ENCODE measurements around the gene OR6Q1.

DNA sequence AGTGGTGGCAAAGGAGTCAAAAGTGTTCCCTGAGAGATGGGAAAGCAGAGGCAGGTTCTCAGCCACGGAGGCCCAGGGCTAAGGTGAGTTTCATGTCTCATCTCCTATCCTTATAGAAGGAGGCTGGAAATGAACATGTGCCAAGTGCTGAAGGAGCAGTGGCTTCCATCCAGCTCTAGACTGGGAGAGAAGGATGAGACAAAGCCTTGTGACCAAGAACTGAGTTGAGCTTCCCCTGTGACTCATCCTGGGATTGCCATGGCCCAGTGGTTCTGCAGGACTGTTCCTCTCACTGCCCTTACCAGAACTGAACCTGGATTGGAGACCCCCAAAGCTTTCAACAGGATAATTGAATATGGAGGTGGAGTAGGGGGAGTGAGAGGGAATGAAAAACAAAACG, 23.8 kb upstream of the OR6Q1 start:
- TF ChIP-seq, protein P1, sequence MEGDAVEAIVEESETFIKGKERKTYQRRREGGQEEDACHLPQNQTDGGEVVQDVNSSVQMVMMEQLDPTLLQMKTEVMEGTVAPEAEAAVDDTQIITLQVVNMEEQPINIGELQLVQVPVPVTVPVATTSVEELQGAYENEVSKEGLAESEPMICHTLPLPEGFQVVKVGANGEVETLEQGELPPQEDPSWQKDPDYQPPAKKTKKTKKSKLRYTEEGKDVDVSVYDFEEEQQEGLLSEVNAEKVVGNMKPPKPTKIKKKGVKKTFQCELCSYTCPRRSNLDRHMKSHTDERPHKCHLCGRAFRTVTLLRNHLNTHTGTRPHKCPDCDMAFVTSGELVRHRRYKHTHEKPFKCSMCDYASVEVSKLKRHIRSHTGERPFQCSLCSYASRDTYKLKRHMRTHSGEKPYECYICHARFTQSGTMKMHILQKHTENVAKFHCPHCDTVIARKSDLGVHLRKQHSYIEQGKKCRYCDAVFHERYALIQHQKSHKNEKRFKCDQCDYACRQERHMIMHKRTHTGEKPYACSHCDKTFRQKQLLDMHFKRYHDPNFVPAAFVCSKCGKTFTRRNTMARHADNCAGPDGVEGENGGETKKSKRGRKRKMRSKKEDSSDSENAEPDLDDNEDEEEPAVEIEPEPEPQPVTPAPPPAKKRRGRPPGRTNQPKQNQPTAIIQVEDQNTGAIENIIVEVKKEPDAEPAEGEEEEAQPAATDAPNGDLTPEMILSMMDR (IDR thresholded peaks at IDR 0.05), result no peak
- TF ChIP-seq POLR2AphosphoS5 (IDR thresholded peaks at IDR 0.05), result no peak
- TF ChIP-seq POLR2A (IDR thresholded peaks at IDR 0.05), result no peak

All from breast epithelium (tissue), 3 donors.